IMR-90 (cell line): Measurements from ENCODE around the gene STAT5B. TPM values are rescaled to one million over a fixed set of nuclear protein-coding genes. Genes with fewer than 3 reads are reported as not detected.

ENCODE experiments used
- ATAC-seq: fragments of 200-7000 bp; cut with Tn5 transposase; 2 replicates; pipeline ENCODE4 v1.9.1; 2020; ENCODE audit warnings: low read depth, mild to moderate bottlenecking, moderate library complexity
- BruUV-seq: library from RNA; stranded (reverse); fragments of 400-500 nt; replicated peaks from 2 replicates; lab custom pipeline; 2021; lab: Mats Ljungman, UMichigan
- CTCF ChIA-PET: fragments of 300-600 bp; formaldehyde crosslinking; extraction: SDS; loops from one replicate; lab custom pipeline; 2021; ENCODE audit warnings: antibody characterized with exemption; lab: Yijun Ruan, JAX
- POLR2A ChIA-PET: fragments of 300-600 bp; sonication (Branson Sonifier 250); formaldehyde crosslinking; loops from one replicate; lab custom pipeline; 2022; ENCODE audit warnings: antibody characterized with exemption; ENCODE audit not compliant: unreplicated experiment; lab: Charles Lee
- DNase-seq: peaks from one replicate; pipeline ENCODE4 v3.0.0; 2013
- H2AFZ ChIP-seq: replicated peaks from 2 replicates; pipeline ENCODE3; 2013; ENCODE audit warnings: low read length, mild to moderate bottlenecking; ENCODE audit not compliant: poor library complexity
- H2AK5ac ChIP-seq: 2 replicates; pipeline ENCODE4 v1.6.1; 2013; ENCODE audit warnings: low read depth, low read length, inconsistent platforms
- H2AK9ac ChIP-seq: replicated peaks from 2 replicates; pipeline ENCODE3; 2013; ENCODE audit warnings: mild to moderate bottlenecking, low read depth, low read length, moderate library complexity; ENCODE audit not compliant: poor library complexity
- H2BK120ac ChIP-seq: 2 replicates; pipeline ENCODE4 v1.6.1; 2013; ENCODE audit warnings: low read depth, low read length, inconsistent platforms
- H2BK15ac ChIP-seq: 3 replicates; pipeline ENCODE4 v1.6.1; 2013; ENCODE audit warnings: low read depth, low read length, inconsistent platforms
- H2BK20ac ChIP-seq: 2 replicates; pipeline ENCODE4 v1.6.1; 2013; ENCODE audit warnings: low read depth, mild to moderate bottlenecking, inconsistent platforms, low read length, moderate library complexity
- H2BK5ac ChIP-seq: 2 replicates; pipeline ENCODE4 v1.6.1; 2013; ENCODE audit warnings: mild to moderate bottlenecking, low read depth, low read length, inconsistent platforms; ENCODE audit not compliant: poor library complexity, severe bottlenecking
- H3K14ac ChIP-seq: replicated peaks from 2 replicates; pipeline ENCODE4 v1.6.1; 2013; ENCODE audit warnings: low read depth, low read length, inconsistent platforms
- H3K18ac ChIP-seq: 2 replicates; pipeline ENCODE4 v1.6.1; 2013; ENCODE audit warnings: low read depth, low read length, control low read depth
- H3K23ac ChIP-seq: 2 replicates; pipeline ENCODE4 v1.6.1; 2013; ENCODE audit warnings: low read depth, low read length, inconsistent platforms
- H3K27ac ChIP-seq: 2 replicates; pipeline ENCODE4 v1.5.1; 2013; ENCODE audit warnings: mild to moderate bottlenecking, control low read depth, low read length; ENCODE audit not compliant: insufficient read depth
- H3K27me3 ChIP-seq: 2 replicates; pipeline ENCODE4 v1.6.1; 2013; ENCODE audit warnings: low read length; ENCODE audit not compliant: control insufficient read depth, insufficient read depth
- H3K36me3 ChIP-seq: 2 replicates; pipeline ENCODE4 v1.6.1; 2013; ENCODE audit warnings: low read length, mixed read lengths; ENCODE audit not compliant: control insufficient read depth, insufficient read depth
- H3K4ac ChIP-seq: 2 replicates; pipeline ENCODE4 v1.6.1; 2013; ENCODE audit warnings: low read depth, low read length, inconsistent platforms
- H3K4me1 ChIP-seq: 2 replicates; pipeline ENCODE4 v1.6.1; 2013; ENCODE audit warnings: low read length, mixed read lengths; ENCODE audit not compliant: control insufficient read depth, insufficient read depth
- H3K4me2 ChIP-seq: 2 replicates; pipeline ENCODE4 v1.6.1; 2013; ENCODE audit warnings: low read depth, mild to moderate bottlenecking, control low read depth, low read length, moderate library complexity
- H3K4me3 ChIP-seq: 2 replicates; pipeline ENCODE4 v1.5.1; 2013; ENCODE audit warnings: low read depth, mild to moderate bottlenecking, control low read depth, low read length, moderate library complexity; ENCODE audit not compliant: insufficient read depth
- H3K56ac ChIP-seq: 2 replicates; pipeline ENCODE4 v1.6.1; 2013; ENCODE audit warnings: low read length, inconsistent platforms; ENCODE audit not compliant: insufficient read depth; ENCODE audit errors: extremely low read depth
- H3K79me1 ChIP-seq, 2 experiments: 2 replicates each; pipeline ENCODE4 v1.6.1; 2013; ENCODE audit warnings: low read length in 2 of 2, inconsistent platforms in 1 of 2, low read depth in 1 of 2
- H3K9ac ChIP-seq: 2 replicates; pipeline ENCODE4 v1.6.1; 2013; ENCODE audit warnings: low read depth, low read length, control low read depth
- H3K9me1 ChIP-seq: 2 replicates; pipeline ENCODE4 v1.6.1; 2013; ENCODE audit warnings: low read length, inconsistent platforms; ENCODE audit not compliant: insufficient read depth
- H3K9me3 ChIP-seq: 2 replicates; pipeline ENCODE4 v1.6.1; 2013; ENCODE audit warnings: low read length; ENCODE audit not compliant: control insufficient read depth, insufficient read depth
- H4K20me1 ChIP-seq: 2 replicates; pipeline ENCODE4 v1.6.1; 2013; ENCODE audit warnings: low read length, inconsistent platforms; ENCODE audit not compliant: insufficient read depth
- H4K5ac ChIP-seq: 2 replicates; pipeline ENCODE4 v1.6.1; 2013; ENCODE audit warnings: mild to moderate bottlenecking, low read depth, low read length, control low read depth
- H4K8ac ChIP-seq, 2 experiments: 2 replicates each; pipeline ENCODE4 v1.6.1; 2013; ENCODE audit warnings: low read depth in 2 of 2, low read length in 2 of 2, control low read depth in 1 of 2, inconsistent platforms in 1 of 2
- H4K91ac ChIP-seq: 2 replicates; pipeline ENCODE4 v1.6.1; 2013; ENCODE audit warnings: low read depth, low read length, inconsistent platforms; ENCODE audit not compliant: insufficient read depth
- CEBPB ChIP-seq: IDR thresholded peaks from 2 replicates; pipeline ENCODE4 v1.6.1; 2012; ENCODE audit warnings: low read depth, low read length, improper control_type of control experiment
- CTCF ChIP-seq: conservative IDR thresholded peaks from 2 replicates; pipeline ENCODE4 v1.5.1; 2012; ENCODE audit warnings: mild to moderate bottlenecking, low read depth, low read length, improper control_type of control experiment
- ELK1 ChIP-seq: fragments of 150-350 bp; IDR thresholded peaks from 2 replicates; pipeline ENCODE4 v1.6.1; 2016; ENCODE audit warnings: low read depth, mild to moderate bottlenecking, low read length, moderate library complexity, borderline replicate concordance
- MAFK ChIP-seq: IDR thresholded peaks from 2 replicates; pipeline ENCODE4 v1.6.1; 2012; ENCODE audit warnings: low read depth, low read length, improper control_type of control experiment
- MAZ ChIP-seq: IDR thresholded peaks from 2 replicates; pipeline ENCODE4 v1.6.1; 2012; ENCODE audit warnings: low read depth, mild to moderate bottlenecking, low read length, improper control_type of control experiment, moderate library complexity, borderline replicate concordance
- MXI1 ChIP-seq: IDR thresholded peaks from 2 replicates; pipeline ENCODE4 v1.6.1; 2012; ENCODE audit warnings: low read depth, mild to moderate bottlenecking, low read length, moderate library complexity, borderline replicate concordance
- NFE2L2 ChIP-seq: fragments of 150-350 bp; IDR thresholded peaks from 2 replicates; pipeline ENCODE4 v1.6.1; 2016; ENCODE audit warnings: low read depth, mild to moderate bottlenecking, low read length
- POLR2A ChIP-seq: IDR thresholded peaks from 2 replicates; pipeline ENCODE4 v1.6.1; 2012; ENCODE audit warnings: mild to moderate bottlenecking, low read depth, low read length
- RFX5 ChIP-seq: IDR thresholded peaks from 2 replicates; pipeline ENCODE4 v1.8.0; 2012; ENCODE audit warnings: low read depth, mild to moderate bottlenecking, low read length, moderate library complexity
- SMC3 ChIP-seq: fragments of 150-350 bp; IDR thresholded peaks from 2 replicates; pipeline ENCODE4 v1.6.1; 2016; ENCODE audit warnings: low read depth, mild to moderate bottlenecking, antibody characterized with exemption, low read length, moderate library complexity
- USF2 ChIP-seq: fragments of 150-350 bp; IDR thresholded peaks from 2 replicates; pipeline ENCODE4 v1.6.1; 2017; ENCODE audit warnings: mild to moderate bottlenecking, antibody characterized with exemption, low read length, low read depth
- WGBS, 2 experiments: methylation state at CpG; one replicate each; pipeline versions ENCODE4 v1.1.5 to v1.1.7; 2013; ENCODE audit warnings: missing lambda C conversion rate in 2 of 2; ENCODE audit not compliant: insufficient read length in 1 of 2; ENCODE audit errors: extremely low coverage in 2 of 2; 5-methylcytosine and 5-hydroxymethylcytosine counted together
- dilution Hi-C: fragments of 300-500 bp; cut with HindIII; formaldehyde crosslinking; loops from one replicate; pipeline ENCODE4 v1.14.3; 2018; ENCODE audit warnings: low sequenced_read_pairs; ENCODE audit not compliant: unreplicated experiment
- in situ Hi-C: fragments of 300-500 bp; cut with MboI; formaldehyde crosslinking; loops from 3 replicates; pipeline ENCODE4 v1.14.3; 2019; ENCODE audit warnings: low sequenced_read_pairs, inconsistent platforms, mixed read lengths
- intact Hi-C: fragments of 100-400 bp; cut with micrococcal nuclease; formaldehyde crosslinking; loops from 2 replicates; pipeline ENCODE4 v1.10.0; 2022
- polyA plus RNA-seq, 3 experiments: library from polyadenylated mRNA; depleted of rRNA; stranded (reverse); fragments of >200 nt; gene quantifications; 2 replicates each; pipeline ENCODE4 v1.2.3, GENCODE V29; 2012; ENCODE audit warnings: low replicate concordance in 1 of 3
- total RNA-seq: library from RNA; depleted of rRNA; stranded (reverse); fragments of >200 nt; gene quantifications from 2 replicates; pipeline ENCODE4 v1.2.3, GENCODE V29; 2012

The STAT5B gene
- total and polyA plus RNA-seq, 2 of the 4 experiments (the other 2 are of a cell fraction) = 24.4 to 29.6 TPM

GRCh38 chr17:42214156-42214555 lies 62.0 kb downstream of the STAT5B start:
- CTCF ChIA-PET = interaction anchor here (1.7 kb wide), 1 partner anchor 8 kb away, joined by 8 read pairs; no protein-coding TSS in a partner anchor
- H3K14ac ChIP-seq = no peak overlapping the region

More at GRCh38 chr17:42214156-42214555, 62.0 kb downstream of the STAT5B start:
- Histone ChIP-seq H2AK5ac (no peak overlapping the region), H3K23ac (no peak overlapping the region), H2BK20ac (no peak overlapping the region), H3K18ac (no peak overlapping the region), H3K9me3 (no peaks in the 10 kb centered on the region), H2AK9ac (no peak overlapping the region), H3K36me3 (peaks cover 41% of the 10 kb centered on the region), H3K4me2 (no peak overlapping the region), H3K9me1 (no peaks in the 10 kb centered on the region), H3K4me1 (no peaks in the 10 kb centered on the region), H3K27me3 (no peaks in the 10 kb centered on the region), H3K79me1 (peaks cover 4 to 5% of the 10 kb centered on the region in 2 experiments; a peak in 2 of 4 replicates), H3K27ac (no peak overlapping the region), H2BK5ac (no peak overlapping the region), H3K9ac (no peak overlapping the region), H2AFZ (no peak overlapping the region), H3K4ac (no peak overlapping the region), H2BK120ac (no peak overlapping the region), H4K91ac (no peak overlapping the region), H3K56ac (no peak overlapping the region), H3K4me3 (no peak overlapping the region), H4K5ac (no peak overlapping the region), H4K8ac (no peak overlapping the region), H2BK15ac (no peak overlapping the region), H4K20me1 (no peaks in the 10 kb centered on the region)
- no peak for ATAC-seq
- BruUV-seq = no TSS peak
- WGBS, 2 experiments = no CpG with 5 or more reads among the region's 2 CpGs
- intact Hi-C loops (no loop called here), dilution Hi-C loops (no loop called here), in situ Hi-C loops (no loop called here)
- POLR2A ChIA-PET = interaction anchor here (0.5 kb wide), 1 partner anchor 1411 kb away, joined by 9 read pairs; no protein-coding TSS in a partner anchor
- DNase-seq = no peak
- TF ChIP-seq MAZ (no peak), CEBPB (no peak), ELK1 (no peak), POLR2A (no peak), USF2 (no peak), CTCF (no peak), MAFK (no peak), SMC3 (no peak), MXI1 (no peak), NFE2L2 (no peak), RFX5 (no peak)
